Fibroblast of skin of back (primary cell): ENCODE measurements around the gene INPP5A.

Source experiments
- DNase-seq: peaks from one replicate; pipeline ENCODE4 v3.0.0-alpha.2; 2013

The INPP5A gene

DNA sequence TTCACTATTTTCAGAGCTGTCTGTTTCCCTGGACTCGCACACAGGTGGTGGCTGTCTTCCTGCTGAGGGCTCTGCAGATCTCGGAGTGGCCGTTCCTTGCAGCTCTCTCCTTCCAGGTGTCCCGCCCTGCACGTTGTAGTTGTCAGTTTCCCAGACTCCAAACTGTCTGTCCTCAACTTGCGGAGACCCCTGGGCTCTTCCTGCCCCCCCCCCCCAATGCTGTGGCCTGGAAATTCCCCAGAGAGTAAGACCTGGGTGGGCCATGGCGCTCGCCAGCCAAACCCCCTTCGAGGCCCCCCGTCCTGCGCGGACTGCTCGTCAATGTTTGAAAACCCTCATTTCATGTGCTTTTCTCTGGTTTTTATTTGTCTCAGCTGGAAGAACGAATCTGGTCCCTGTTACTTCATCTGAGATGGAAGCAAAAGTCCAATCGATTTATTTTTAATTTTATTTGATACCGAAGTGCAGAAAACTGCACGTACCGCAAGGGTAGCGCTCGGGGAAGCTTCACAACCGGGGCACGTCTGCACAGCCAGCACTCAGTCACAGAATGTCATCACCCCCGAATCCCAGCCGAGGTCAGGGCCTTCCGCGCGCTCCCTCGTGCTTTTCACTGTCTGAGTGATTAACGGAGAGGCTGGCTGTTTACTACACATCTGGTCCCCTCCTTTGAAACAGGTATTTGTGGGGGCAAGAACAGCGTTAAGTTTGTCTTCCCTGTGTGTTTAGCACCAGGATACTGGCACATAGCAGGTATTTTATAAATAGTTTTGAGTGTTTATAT, 294.8 kb downstream of the INPP5A start:
- DNase-seq: no peak
